NAMALWA (cell line): ENCODE results near the gene GP2.
"Not testable (repeated sequence)": the region's sequence is repeated elsewhere in the genome, so short reads cannot be mapped to it uniquely, and the experiment has no call there.

Experiments used
- DNase-seq: peaks from one replicate; pipeline ENCODE4 v3.0.0-alpha.2; 2015; ENCODE audit warnings: low spot score

Gene GP2

GRCh38 chr16:20325005-20325404 lies 2.3 kb downstream of the GP2 start:
- no peak for DNase-seq

GRCh38 chr16:20323591-20324117 lies 3.7 kb downstream of the GP2 start:
- DNase-seq, result no peak

GRCh38 chr16:20322696-20323095 lies 4.6 kb downstream of the GP2 start:
- DNase-seq, result no peak

GRCh38 chr16:20321671-20322070 lies 5.6 kb downstream of the GP2 start:
- no peak for DNase-seq

- DNase-seq, result not testable (repeated sequence)
These were observed 6.3 kb downstream of the GP2 start for GRCh38 chr16:20321051-20321450.

- no peak for DNase-seq
These were observed 6.7 kb downstream of the GP2 start for GRCh38 chr16:20320592-20320991.

GRCh38 chr16:20320178-20320577 lies 7.1 kb downstream of the GP2 start:
- no peak for DNase-seq

- DNase-seq, result no peak
These were observed 7.9 kb downstream of the GP2 start for GRCh38 chr16:20319406-20319805.

GRCh38 chr16:20318437-20318836 lies 8.9 kb downstream of the GP2 start:
- no peak for DNase-seq

GRCh38 chr16:20318006-20318405 lies 9.3 kb downstream of the GP2 start:
- no peak for DNase-seq

GRCh38 chr16:20317117-20317516 lies 10.2 kb downstream of the GP2 start:
- DNase-seq, result no peak

- DNase-seq, result no peak
These were observed 10.6 kb downstream of the GP2 start for GRCh38 chr16:20316715-20317114.

GRCh38 chr16:20315764-20316163 lies 11.5 kb downstream of the GP2 start:
- no peak for DNase-seq

- no peak for DNase-seq
These were observed 12.7 kb downstream of the GP2 start for GRCh38 chr16:20314575-20314974.

GRCh38 chr16:20313741-20314140 lies 13.6 kb downstream of the GP2 start:
- DNase-seq, result no peak

GRCh38 chr16:20312536-20313095 lies 14.7 kb downstream of the GP2 start:
- DNase-seq, result not testable (repeated sequence)

- no peak for DNase-seq
These were observed 15.8 kb downstream of the GP2 start for GRCh38 chr16:20311548-20311947.

- no peak for DNase-seq
These were observed 16.6 kb downstream of the GP2 start for GRCh38 chr16:20310421-20311395.

GRCh38 chr16:20309786-20310185 lies 17.5 kb downstream of the GP2 start:
- DNase-seq, result no peak

GRCh38 chr16:20308801-20309590 lies 18.3 kb downstream of the GP2 start:
- no peak for DNase-seq

- DNase-seq, result no peak
These were observed 19.0 kb downstream of the GP2 start for GRCh38 chr16:20308266-20308665.

GRCh38 chr16:20307791-20308190 lies 19.5 kb downstream of the GP2 start:
- no peak for DNase-seq
